GM12873 (cell line): Measurements from ENCODE around the gene CPXM2.

Experiments used
- CTCF ChIP-seq: IDR thresholded peaks from 2 replicates; pipeline ENCODE4 v1.5.1; 2012; ENCODE audit warnings: low read depth, mild to moderate bottlenecking, moderate library complexity, low read length, control low read depth; ENCODE audit not compliant: insufficient read depth; ENCODE audit errors: missing control alignments

Gene CPXM2

DNA sequence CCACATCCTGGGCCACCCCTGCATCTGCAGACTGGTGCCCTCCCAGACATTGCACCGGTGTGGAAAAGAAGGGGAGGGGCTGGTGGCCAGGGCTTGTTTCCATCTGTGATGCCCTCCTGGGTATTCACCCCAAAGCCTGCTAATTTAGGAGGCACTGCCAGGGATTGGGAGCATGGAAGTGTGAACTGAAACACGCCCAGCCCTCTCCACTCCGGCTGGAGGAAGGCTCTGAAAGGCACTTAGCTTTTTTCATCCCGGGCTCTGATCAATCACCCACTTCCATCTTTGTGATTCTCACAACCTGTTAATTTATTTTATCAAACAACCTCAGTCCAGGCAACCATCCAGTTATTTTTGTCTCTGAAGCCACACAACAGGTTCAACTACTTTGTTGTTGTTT is 20.9 kb upstream of the CPXM2 start:
- TF ChIP-seq CTCF: no peak

- TF ChIP-seq CTCF: no peak
Measured at GRCh38 chr10:123911866-123912265, 20.3 kb upstream of the CPXM2 start.

GRCh38 chr10:123909866-123910265 is 18.3 kb upstream of the CPXM2 start:
- no peak for TF ChIP-seq CTCF

GRCh38 chr10:123909426-123909825 is 17.8 kb upstream of the CPXM2 start:
- TF ChIP-seq CTCF: no peak

DNA sequence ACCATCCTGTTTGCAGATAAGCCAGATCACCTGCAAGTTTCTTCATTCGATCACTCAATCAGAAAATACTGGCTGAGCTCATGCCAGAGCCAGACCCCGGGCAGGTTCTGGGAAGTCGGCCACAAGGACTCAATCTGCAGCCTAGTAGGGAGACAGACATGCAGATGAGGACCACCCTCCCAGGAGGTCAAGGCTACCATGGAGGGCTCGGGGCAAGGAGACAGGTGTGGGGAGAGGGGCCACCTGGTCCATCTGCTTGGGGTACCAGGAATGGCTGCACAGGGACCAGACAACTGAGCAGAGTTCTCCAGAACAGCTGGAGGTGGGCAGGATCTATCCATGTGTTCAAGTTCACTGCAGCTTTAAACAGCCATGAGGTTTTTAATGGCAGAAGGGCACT is 16.8 kb upstream of the CPXM2 start:
- TF ChIP-seq CTCF: no peak

GRCh38 chr10:123906884-123907652 is 15.5 kb upstream of the CPXM2 start:
- TF ChIP-seq CTCF: no peak

- TF ChIP-seq CTCF: no peak
Measured at GRCh38 chr10:123906296-123906695, 14.7 kb upstream of the CPXM2 start.
